ENCODE measurements around the gene KLHDC8B.

KLHDC8B gene

DNA sequence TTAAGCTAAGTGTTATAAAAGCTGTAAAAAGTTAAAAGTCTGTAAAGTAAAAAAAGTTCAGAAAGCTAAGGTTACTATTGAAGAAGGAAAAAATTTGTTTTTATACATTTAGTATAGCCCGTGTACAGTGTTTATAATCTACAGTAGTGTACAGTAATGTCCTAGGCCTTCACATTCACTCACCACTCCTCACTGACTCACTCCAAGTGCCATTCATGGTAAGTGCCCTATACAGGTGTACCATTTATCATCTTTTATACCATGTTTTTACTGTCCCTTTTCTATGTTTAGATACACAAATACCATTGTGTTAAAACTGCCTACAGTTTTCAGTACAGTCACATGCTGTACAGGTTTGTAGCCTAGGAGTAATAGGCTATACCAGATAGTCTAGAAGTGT, 14.1 kb upstream of the KLHDC8B start:
- no peak for DNase-seq (ENCODE audit: low read depth in 2 of 2)
- H3K4me3 ChIP-seq (replicated peaks in 1 of 2; ENCODE audit: low read depth in 2 of 2, low read length in 2 of 2): no peak overlapping the region
- TF ChIP-seq, protein P1, sequence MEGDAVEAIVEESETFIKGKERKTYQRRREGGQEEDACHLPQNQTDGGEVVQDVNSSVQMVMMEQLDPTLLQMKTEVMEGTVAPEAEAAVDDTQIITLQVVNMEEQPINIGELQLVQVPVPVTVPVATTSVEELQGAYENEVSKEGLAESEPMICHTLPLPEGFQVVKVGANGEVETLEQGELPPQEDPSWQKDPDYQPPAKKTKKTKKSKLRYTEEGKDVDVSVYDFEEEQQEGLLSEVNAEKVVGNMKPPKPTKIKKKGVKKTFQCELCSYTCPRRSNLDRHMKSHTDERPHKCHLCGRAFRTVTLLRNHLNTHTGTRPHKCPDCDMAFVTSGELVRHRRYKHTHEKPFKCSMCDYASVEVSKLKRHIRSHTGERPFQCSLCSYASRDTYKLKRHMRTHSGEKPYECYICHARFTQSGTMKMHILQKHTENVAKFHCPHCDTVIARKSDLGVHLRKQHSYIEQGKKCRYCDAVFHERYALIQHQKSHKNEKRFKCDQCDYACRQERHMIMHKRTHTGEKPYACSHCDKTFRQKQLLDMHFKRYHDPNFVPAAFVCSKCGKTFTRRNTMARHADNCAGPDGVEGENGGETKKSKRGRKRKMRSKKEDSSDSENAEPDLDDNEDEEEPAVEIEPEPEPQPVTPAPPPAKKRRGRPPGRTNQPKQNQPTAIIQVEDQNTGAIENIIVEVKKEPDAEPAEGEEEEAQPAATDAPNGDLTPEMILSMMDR (IDR thresholded peaks at IDR 0.05; ENCODE audit: low read depth, low read length): no peak

DNA sequence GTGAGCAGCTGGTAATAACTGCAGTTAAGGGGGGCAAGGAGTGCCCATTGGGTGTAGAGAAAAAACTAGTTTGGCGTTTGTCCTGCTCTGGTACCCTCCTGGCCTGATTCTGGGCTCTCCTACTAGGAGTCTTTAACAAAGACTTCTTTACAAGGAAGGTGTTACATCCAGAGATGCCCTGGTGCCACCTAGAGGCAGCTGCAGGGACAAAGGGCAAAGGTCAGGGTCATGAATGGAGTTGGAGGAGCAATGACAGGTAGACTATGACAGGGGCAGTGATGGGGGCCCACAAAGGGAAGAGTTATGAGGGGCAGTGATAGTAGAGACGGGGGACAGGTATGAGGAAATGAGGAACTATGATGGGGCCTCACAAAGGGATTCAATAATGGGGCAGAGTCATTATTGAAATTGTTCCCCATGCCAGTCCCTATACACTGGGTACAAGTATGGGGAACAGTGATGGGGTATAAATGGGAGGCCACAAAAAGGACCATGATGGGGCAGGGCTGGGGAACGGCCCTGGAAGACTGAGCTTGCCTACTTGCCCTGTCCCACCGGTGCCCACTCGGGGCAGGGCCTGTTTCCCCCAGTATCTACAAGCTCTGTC, 13.2 kb upstream of the KLHDC8B start:
- H3K4me3 ChIP-seq (replicated peaks in 1 of 2; ENCODE audit: low read depth in 2 of 2, low read length in 2 of 2): no peak overlapping the region
- peak in 1 of 2 donors; percentile 25 for DNase-seq (ENCODE audit: low read depth in 2 of 2)
- TF ChIP-seq, protein P1 (IDR thresholded peaks at IDR 0.05; ENCODE audit: low read depth, low read length): peak; percentile 32

GRCh38 chr3:49158792-49159191, 12.6 kb upstream of the KLHDC8B start:
- H3K4me3 ChIP-seq (replicated peaks in 1 of 2; ENCODE audit: low read depth in 2 of 2, low read length in 2 of 2): no peak overlapping the region
- DNase-seq (ENCODE audit: low read depth in 2 of 2): no peak
- TF ChIP-seq, protein P1 (IDR thresholded peaks at IDR 0.05; ENCODE audit: low read depth, low read length): no peak

- H3K4me3 ChIP-seq (replicated peaks in 1 of 2; ENCODE audit: low read depth in 2 of 2, low read length in 2 of 2): no peak overlapping the region
- TF ChIP-seq, protein P1 (IDR thresholded peaks at IDR 0.05; ENCODE audit: low read depth, low read length): no peak
- DNase-seq (ENCODE audit: low read depth in 2 of 2): no peak
Measured at GRCh38 chr3:49161197-49161596, 10.2 kb upstream of the KLHDC8B start.

DNA sequence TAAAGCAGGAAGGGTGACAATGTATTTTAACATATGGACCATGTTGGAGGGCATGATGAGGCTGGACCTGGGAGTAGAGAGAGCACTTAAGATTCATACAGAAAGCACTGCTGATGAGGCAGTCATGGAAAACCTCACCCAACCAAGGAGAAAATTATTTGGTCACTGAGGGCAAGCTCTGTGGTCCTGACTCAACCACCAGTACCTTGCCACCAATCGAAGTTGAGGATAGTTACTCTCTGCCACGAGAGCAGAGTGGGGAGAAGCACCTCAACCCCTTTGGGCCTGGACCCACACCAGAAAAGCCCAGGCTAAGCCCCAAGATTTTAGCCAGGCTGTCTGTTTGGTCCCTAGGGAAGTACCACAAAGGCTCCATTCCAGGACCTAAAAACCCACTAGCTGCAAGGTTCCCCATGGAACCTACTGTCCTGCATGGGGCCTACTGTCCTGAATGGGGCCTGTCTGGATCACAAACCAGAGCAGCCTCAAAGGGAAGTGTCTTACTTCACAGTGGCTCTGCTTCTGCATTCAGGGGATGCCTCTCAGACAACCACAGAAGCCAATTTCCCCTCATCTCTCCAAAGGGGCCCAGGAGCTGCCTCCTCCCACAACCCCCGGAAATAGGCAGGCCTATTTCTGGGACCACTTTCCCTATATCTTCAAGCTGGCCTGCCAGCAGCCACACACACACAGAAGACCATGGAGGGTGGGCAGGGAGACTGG, 9.4 kb upstream of the KLHDC8B start:
- TF ChIP-seq, protein P1 (IDR thresholded peaks at IDR 0.05; ENCODE audit: low read depth, low read length): no peak
- no peak overlapping the region for H3K4me3 ChIP-seq (replicated peaks in 1 of 2; ENCODE audit: low read depth in 2 of 2, low read length in 2 of 2)
- no peak for DNase-seq (ENCODE audit: low read depth in 2 of 2)

GRCh38 chr3:49162751-49163419, 8.5 kb upstream of the KLHDC8B start:
- H3K4me3 ChIP-seq (replicated peaks in 1 of 2; ENCODE audit: low read depth in 2 of 2, low read length in 2 of 2): no peak overlapping the region
- no peak for DNase-seq (ENCODE audit: low read depth in 2 of 2)
- TF ChIP-seq, protein P1 (IDR thresholded peaks at IDR 0.05; ENCODE audit: low read depth, low read length): no peak
